Peyer's patch (tissue), 4 donors: ENCODE results near the gene DMD. TPM values are rescaled to one million over a fixed set of nuclear protein-coding genes. Genes with fewer than 3 reads are reported as not detected.

ENCODE experiments used
- DNase-seq, 3 donors: peaks; one replicate each; pipeline ENCODE4 v3.0.0-alpha.2; 2017 to 2019
- H3K27ac ChIP-seq, 4 donors: fragments of 200-600 bp; sonication (generic); one replicate each; pipeline ENCODE4 v1.5.1; 2016 to 2019
- H3K27me3 ChIP-seq, 2 donors: fragments of 200-600 bp; sonication (generic); one replicate each; pipeline ENCODE4 v1.5.1; 2019
- H3K36me3 ChIP-seq, 3 donors: fragments of 200-600 bp; sonication (generic); one replicate each; pipeline ENCODE4 v1.5.1; 2016 to 2019
- H3K4me1 ChIP-seq, 4 donors: fragments of 200-600 bp; sonication (generic); one replicate each; pipeline ENCODE4 v1.5.1; 2016 to 2019
- H3K4me3 ChIP-seq, 4 donors: fragments of 200-600 bp; sonication (generic); 1 replicate in 3 of 4; 2 replicates in 1 of 4; pipeline ENCODE4 v1.5.1; 2016 to 2019; ENCODE audit warnings: mild to moderate bottlenecking in 1 of 4
- H3K9me3 ChIP-seq, 4 donors: fragments of 200-600 bp; sonication (generic); one replicate each; pipeline ENCODE4 v1.5.1; 2016 to 2019; ENCODE audit warnings: mild to moderate bottlenecking in 1 of 4
- CTCF ChIP-seq, 6 experiments: fragments of 450-650 bp in 4 of 6; fragments of 200-600 bp in 2 of 6; sonication (generic) in 1 of 6; IDR thresholded peaks; one replicate each; pipeline ENCODE4 v1.5.1; 2017 to 2019; ENCODE audit warnings: antibody characterized with exemption in 6 of 6, mild to moderate bottlenecking in 3 of 6, moderate library complexity in 1 of 6
- POLR2A ChIP-seq, 2 donors: fragments of 450-650 bp; IDR thresholded peaks; one replicate each; pipeline ENCODE4 v1.5.1; 2017; ENCODE audit warnings: antibody characterized with exemption in 2 of 2, mild to moderate bottlenecking in 2 of 2, moderate library complexity in 2 of 2
- total RNA-seq, 4 donors: library from RNA; depleted of rRNA; stranded (reverse); fragments of >200 nt; gene quantifications; one replicate each; pipeline ENCODE4 v1.1.0, GENCODE V29; 2016

Gene DMD
- total RNA-seq, 4 donors from 2014 or later, result 15.8 to 109 (median 19.1) TPM

GRCh38 chrX:31931225-31931624 lies 1280.1 kb downstream of the DMD start:
- Histone ChIP-seq H3K4me3 (no peak overlapping the region), H3K27me3 (no peaks in the 10 kb centered on the region), H3K9me3 (no peaks in the 10 kb centered on the region), H3K27ac (no peak overlapping the region), H3K4me1 (no peaks in the 10 kb centered on the region), H3K36me3 (no peaks in the 10 kb centered on the region)
- DNase-seq, result no peak
- TF ChIP-seq POLR2A (IDR thresholded peaks at IDR 0.05) (no peak), CTCF (IDR thresholded peaks at IDR 0.05) (no peak)

GRCh38 chrX:31929366-31929765 lies 1282.0 kb downstream of the DMD start:
- Histone ChIP-seq H3K36me3 (no peaks in the 10 kb centered on the region), H3K9me3 (no peaks in the 10 kb centered on the region), H3K4me1 (no peaks in the 10 kb centered on the region), H3K27me3 (no peaks in the 10 kb centered on the region), H3K4me3 (no peak overlapping the region), H3K27ac (no peak overlapping the region)
- TF ChIP-seq CTCF (IDR thresholded peaks at IDR 0.05) (no peak), POLR2A (IDR thresholded peaks at IDR 0.05) (no peak)
- no peak for DNase-seq

GRCh38 chrX:31921236-31921635 lies 1290.1 kb downstream of the DMD start:
- TF ChIP-seq CTCF (IDR thresholded peaks at IDR 0.05), result no peak
- no peak for TF ChIP-seq POLR2A (IDR thresholded peaks at IDR 0.05)
- Histone ChIP-seq H3K9me3 (no peaks in the 10 kb centered on the region), H3K27me3 (no peaks in the 10 kb centered on the region), H3K4me3 (no peak overlapping the region), H3K4me1 (no peaks in the 10 kb centered on the region), H3K36me3 (no peaks in the 10 kb centered on the region), H3K27ac (no peak overlapping the region)
- no peak for DNase-seq

GRCh38 chrX:31909850-31910572 lies 1301.3 kb downstream of the DMD start:
- Histone ChIP-seq H3K27ac (no peak overlapping the region), H3K4me1 (no peaks in the 10 kb centered on the region), H3K27me3 (no peaks in the 10 kb centered on the region), H3K36me3 (no peaks in the 10 kb centered on the region), H3K9me3 (peaks cover 0 to 4% (median 0%) of the 10 kb centered on the region in 4 donors), H3K4me3 (no peak overlapping the region)
- DNase-seq, result no peak
- TF ChIP-seq CTCF (IDR thresholded peaks at IDR 0.05) (no peak), POLR2A (IDR thresholded peaks at IDR 0.05) (no peak)

- no peaks in the 10 kb centered on the region for H3K36me3 ChIP-seq
- TF ChIP-seq POLR2A (IDR thresholded peaks at IDR 0.05) (no peak), CTCF (IDR thresholded peaks at IDR 0.05) (no peak)
- no peaks in the 10 kb centered on the region for H3K4me1 ChIP-seq
- no peak for DNase-seq
- H3K9me3 ChIP-seq, result no peaks in the 10 kb centered on the region
- H3K4me3 ChIP-seq, result no peak overlapping the region
- H3K27ac ChIP-seq, result no peak overlapping the region
- no peaks in the 10 kb centered on the region for H3K27me3 ChIP-seq
Observed at GRCh38 chrX:31894152-31894551, 1317.2 kb downstream of the DMD start.
